ENCODE measurements around the gene CRYBA4. TPM values are rescaled to one million over a fixed set of nuclear protein-coding genes. Genes with fewer than 3 reads are reported as not detected.

The CRYBA4 gene
- total RNA-seq (not detected), total RNA-seq (0 to 0.17 (median 0) reads per million in 172 experiments)
- polyA plus RNA-seq (2013, experiment 1 of 2), result not detected
- polyA plus RNA-seq (2013, experiment 2 of 2), result not detected

DNA sequence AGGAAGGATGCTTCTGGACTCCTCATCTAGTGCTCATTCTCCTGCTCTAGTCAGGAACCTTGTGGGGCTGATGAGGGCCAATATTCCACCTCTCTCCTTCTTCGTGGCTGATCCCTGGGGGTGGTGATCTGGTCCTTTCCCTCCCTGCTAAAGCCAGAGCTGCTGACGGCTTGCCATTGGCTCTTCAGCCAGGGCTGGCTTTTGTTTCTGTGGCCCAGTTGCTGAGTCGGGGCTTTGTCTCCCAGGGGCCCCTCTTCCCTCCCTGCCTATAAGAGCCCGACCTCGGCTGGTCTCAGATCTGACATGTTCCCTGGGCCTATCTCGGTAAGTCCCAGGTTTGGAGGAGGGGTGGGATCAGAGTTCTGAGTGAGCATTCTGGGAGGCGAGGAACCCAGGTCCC is at the start of gene CRYBA4:
CRYBA4 (plus strand) TSS at position 301 of the 400 bp plus-strand sequence. CDS start 634 bp downstream, outside the sequence.
- CTCF ChIA-PET, result no interaction called here
- Mint-ChIP-seq H3K27ac (no peak within 1 kb of the TSS), H3K27me3 (no peaks in the 10 kb centered on the region), H3K9me3 (no peaks in the 10 kb centered on the region), H3K4me3 (no peak within 1 kb of the TSS), H3K4me1 (ENCODE audit: low read depth) (no peaks in the 10 kb centered on the region), H3K36me3 (ENCODE audit: low read depth) (no peaks in the 10 kb centered on the region)
- Histone ChIP-seq H3K4me3 (ENCODE audit: low read length) (no peak within 1 kb of the TSS), H3K4me1 (ENCODE audit: insufficient read depth, low read length) (no peaks in the 10 kb centered on the region), H3K27ac (ENCODE audit: low read depth in 1 of 2, low read length in 2 of 2) (no peak within 1 kb of the TSS), H3K9me3 (ENCODE audit: control insufficient read depth in 1 of 2, insufficient read depth in 1 of 2, low read length in 2 of 2) (no peaks in the 10 kb centered on the region), H3K27me3 (ENCODE audit: control insufficient read depth in 1 of 2, insufficient read depth in 2 of 2, low read length in 2 of 2) (no peaks in the 10 kb centered on the region), H3K36me3 (ENCODE audit: insufficient read depth, low read length) (no peaks in the 10 kb centered on the region)
- POLR2A ChIA-PET, result no interaction called here
- no peak for ATAC-seq (ENCODE audit: poor library complexity)
- intact Hi-C loops (cut with DNase I, micrococcal nuclease), result no loop called here
- TF ChIP-seq, protein P1, sequence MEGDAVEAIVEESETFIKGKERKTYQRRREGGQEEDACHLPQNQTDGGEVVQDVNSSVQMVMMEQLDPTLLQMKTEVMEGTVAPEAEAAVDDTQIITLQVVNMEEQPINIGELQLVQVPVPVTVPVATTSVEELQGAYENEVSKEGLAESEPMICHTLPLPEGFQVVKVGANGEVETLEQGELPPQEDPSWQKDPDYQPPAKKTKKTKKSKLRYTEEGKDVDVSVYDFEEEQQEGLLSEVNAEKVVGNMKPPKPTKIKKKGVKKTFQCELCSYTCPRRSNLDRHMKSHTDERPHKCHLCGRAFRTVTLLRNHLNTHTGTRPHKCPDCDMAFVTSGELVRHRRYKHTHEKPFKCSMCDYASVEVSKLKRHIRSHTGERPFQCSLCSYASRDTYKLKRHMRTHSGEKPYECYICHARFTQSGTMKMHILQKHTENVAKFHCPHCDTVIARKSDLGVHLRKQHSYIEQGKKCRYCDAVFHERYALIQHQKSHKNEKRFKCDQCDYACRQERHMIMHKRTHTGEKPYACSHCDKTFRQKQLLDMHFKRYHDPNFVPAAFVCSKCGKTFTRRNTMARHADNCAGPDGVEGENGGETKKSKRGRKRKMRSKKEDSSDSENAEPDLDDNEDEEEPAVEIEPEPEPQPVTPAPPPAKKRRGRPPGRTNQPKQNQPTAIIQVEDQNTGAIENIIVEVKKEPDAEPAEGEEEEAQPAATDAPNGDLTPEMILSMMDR (IDR thresholded peaks at IDR 0.05), result no peak
- no peak for DNase-seq

- H3K4me3 ChIP-seq (ENCODE audit: low read length), result no peak overlapping the region
- peak overlapping the region; percentile 53 for H3K27ac Mint-ChIP-seq
- H3K9me3 Mint-ChIP-seq, result no peaks in the 10 kb centered on the region
- no peaks in the 10 kb centered on the region for H3K27me3 ChIP-seq (ENCODE audit: control insufficient read depth in 1 of 2, insufficient read depth in 2 of 2, low read length in 2 of 2)
- H3K4me3 Mint-ChIP-seq, result no peak overlapping the region
- ATAC-seq (ENCODE audit: poor library complexity), result peak; percentile 46
- ChIA-PET POLR2A (no interaction called here), CTCF (no interaction called here)
- peak in 4 of 14 experiments; percentile 28 to 56 (median 42) for DNase-seq
- H3K36me3 Mint-ChIP-seq (ENCODE audit: low read depth), result no peaks in the 10 kb centered on the region
- intact Hi-C loops (cut with DNase I, micrococcal nuclease), result no loop called here
- H3K4me1 Mint-ChIP-seq (ENCODE audit: low read depth), result peaks cover 53% of the 10 kb centered on the region
- peaks cover 5% of the 10 kb centered on the region for H3K36me3 ChIP-seq (ENCODE audit: insufficient read depth, low read length)
- no peaks in the 10 kb centered on the region for H3K27me3 Mint-ChIP-seq
- no peaks in the 10 kb centered on the region for H3K9me3 ChIP-seq (ENCODE audit: control insufficient read depth in 1 of 2, insufficient read depth in 1 of 2, low read length in 2 of 2)
- peak overlapping the region in 1 of 2 donors; percentile 15 for H3K27ac ChIP-seq (ENCODE audit: low read depth in 1 of 2, low read length in 2 of 2)
- TF ChIP-seq, protein P1 (IDR thresholded peaks at IDR 0.05), result no peak
- peaks cover 8% of the 10 kb centered on the region for H3K4me1 ChIP-seq (ENCODE audit: insufficient read depth, low read length)
These were observed 48.6 kb upstream of the CRYBA4 start for GRCh38 chr22:26573026-26573662.

DNA sequence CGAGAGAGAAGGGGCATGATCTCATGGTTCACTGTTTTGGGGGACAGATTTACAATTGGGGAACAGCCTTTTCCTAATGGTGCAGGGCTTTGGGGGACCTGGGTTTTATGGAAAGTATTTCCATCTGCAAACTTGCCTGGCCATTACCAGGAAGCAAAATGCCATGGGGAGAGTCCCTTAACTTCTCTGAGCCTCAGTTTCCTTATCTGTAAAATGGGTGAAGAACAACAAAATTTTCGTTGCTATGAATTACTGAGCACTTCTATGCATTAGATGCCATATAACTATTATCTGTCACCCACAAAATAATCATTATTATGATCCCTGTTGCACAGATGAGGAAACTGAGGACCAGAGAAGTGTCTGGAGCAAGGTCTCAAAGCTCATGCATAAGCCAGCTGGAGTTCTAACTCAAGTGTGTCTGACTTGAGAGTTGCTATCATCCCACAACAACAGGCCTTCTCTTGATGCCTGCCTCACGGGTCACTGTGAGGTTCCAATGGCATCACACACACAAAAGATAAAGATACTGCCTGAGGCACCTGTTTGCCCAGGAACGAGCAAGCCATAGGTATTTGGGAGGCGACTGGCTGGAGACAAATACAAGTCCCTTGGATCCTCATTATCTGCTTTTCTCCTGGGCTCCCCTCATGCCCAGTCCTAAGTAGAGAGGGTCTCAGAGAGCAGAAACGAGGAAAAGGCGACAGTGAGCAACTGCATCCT is 47.6 kb upstream of the CRYBA4 start:
- peaks cover 18% of the 10 kb centered on the region for H3K4me1 ChIP-seq (ENCODE audit: insufficient read depth, low read length)
- no peaks in the 10 kb centered on the region for H3K27me3 Mint-ChIP-seq
- H3K9me3 Mint-ChIP-seq, result no peaks in the 10 kb centered on the region
- peak overlapping the region; percentile 53 for H3K27ac Mint-ChIP-seq
- DNase-seq (no peak), ATAC-seq (ENCODE audit: poor library complexity) (no peak)
- no peak overlapping the region for H3K4me3 ChIP-seq (ENCODE audit: low read length)
- CTCF ChIA-PET, result no interaction called here
- no peaks in the 10 kb centered on the region for H3K36me3 Mint-ChIP-seq (ENCODE audit: low read depth)
- H3K27ac ChIP-seq (ENCODE audit: low read depth in 1 of 2, low read length in 2 of 2), result no peak overlapping the region
- TF ChIP-seq, protein P1 (IDR thresholded peaks at IDR 0.05), result no peak
- no peaks in the 10 kb centered on the region for H3K27me3 ChIP-seq (ENCODE audit: control insufficient read depth in 1 of 2, insufficient read depth in 2 of 2, low read length in 2 of 2)
- peaks cover 59% of the 10 kb centered on the region for H3K4me1 Mint-ChIP-seq (ENCODE audit: low read depth)
- no peak overlapping the region for H3K4me3 Mint-ChIP-seq
- peaks cover 5% of the 10 kb centered on the region for H3K36me3 ChIP-seq (ENCODE audit: insufficient read depth, low read length)
- intact Hi-C loops (cut with DNase I, micrococcal nuclease), result no loop called here
- no peaks in the 10 kb centered on the region for H3K9me3 ChIP-seq (ENCODE audit: control insufficient read depth in 1 of 2, insufficient read depth in 1 of 2, low read length in 2 of 2)
- POLR2A ChIA-PET, result no interaction called here
